ENCODE data around the gene GAS2L2.

DNA sequence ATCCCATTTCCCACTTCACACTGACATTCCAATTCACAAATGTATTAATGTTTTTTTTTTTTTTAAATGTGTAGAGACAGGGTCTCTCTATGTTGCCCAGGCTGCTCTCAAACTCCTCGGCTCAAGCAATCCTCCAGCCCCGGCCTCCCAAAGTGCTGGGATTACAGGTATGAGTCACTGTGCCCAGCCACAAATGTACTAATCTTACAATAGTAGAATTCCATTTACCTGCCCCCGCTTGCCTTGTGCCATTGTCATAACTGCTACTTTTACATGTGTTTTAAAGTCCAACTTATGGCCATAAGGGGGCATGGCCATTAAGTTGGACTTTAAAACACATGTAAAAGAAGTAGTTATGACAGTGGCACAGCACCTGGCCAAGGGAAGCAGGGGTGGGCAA is 37.8 kb upstream of the GAS2L2 start:
- TF ChIP-seq, protein P1, sequence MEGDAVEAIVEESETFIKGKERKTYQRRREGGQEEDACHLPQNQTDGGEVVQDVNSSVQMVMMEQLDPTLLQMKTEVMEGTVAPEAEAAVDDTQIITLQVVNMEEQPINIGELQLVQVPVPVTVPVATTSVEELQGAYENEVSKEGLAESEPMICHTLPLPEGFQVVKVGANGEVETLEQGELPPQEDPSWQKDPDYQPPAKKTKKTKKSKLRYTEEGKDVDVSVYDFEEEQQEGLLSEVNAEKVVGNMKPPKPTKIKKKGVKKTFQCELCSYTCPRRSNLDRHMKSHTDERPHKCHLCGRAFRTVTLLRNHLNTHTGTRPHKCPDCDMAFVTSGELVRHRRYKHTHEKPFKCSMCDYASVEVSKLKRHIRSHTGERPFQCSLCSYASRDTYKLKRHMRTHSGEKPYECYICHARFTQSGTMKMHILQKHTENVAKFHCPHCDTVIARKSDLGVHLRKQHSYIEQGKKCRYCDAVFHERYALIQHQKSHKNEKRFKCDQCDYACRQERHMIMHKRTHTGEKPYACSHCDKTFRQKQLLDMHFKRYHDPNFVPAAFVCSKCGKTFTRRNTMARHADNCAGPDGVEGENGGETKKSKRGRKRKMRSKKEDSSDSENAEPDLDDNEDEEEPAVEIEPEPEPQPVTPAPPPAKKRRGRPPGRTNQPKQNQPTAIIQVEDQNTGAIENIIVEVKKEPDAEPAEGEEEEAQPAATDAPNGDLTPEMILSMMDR (IDR thresholded peaks at IDR 0.05; ENCODE audit: poor library complexity, severe bottlenecking): no peak
- TF ChIP-seq, protein P2, sequence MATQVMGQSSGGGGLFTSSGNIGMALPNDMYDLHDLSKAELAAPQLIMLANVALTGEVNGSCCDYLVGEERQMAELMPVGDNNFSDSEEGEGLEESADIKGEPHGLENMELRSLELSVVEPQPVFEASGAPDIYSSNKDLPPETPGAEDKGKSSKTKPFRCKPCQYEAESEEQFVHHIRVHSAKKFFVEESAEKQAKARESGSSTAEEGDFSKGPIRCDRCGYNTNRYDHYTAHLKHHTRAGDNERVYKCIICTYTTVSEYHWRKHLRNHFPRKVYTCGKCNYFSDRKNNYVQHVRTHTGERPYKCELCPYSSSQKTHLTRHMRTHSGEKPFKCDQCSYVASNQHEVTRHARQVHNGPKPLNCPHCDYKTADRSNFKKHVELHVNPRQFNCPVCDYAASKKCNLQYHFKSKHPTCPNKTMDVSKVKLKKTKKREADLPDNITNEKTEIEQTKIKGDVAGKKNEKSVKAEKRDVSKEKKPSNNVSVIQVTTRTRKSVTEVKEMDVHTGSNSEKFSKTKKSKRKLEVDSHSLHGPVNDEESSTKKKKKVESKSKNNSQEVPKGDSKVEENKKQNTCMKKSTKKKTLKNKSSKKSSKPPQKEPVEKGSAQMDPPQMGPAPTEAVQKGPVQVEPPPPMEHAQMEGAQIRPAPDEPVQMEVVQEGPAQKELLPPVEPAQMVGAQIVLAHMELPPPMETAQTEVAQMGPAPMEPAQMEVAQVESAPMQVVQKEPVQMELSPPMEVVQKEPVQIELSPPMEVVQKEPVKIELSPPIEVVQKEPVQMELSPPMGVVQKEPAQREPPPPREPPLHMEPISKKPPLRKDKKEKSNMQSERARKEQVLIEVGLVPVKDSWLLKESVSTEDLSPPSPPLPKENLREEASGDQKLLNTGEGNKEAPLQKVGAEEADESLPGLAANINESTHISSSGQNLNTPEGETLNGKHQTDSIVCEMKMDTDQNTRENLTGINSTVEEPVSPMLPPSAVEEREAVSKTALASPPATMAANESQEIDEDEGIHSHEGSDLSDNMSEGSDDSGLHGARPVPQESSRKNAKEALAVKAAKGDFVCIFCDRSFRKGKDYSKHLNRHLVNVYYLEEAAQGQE (IDR thresholded peaks at IDR 0.05; ENCODE audit: borderline replicate concordance): no peak
- no peak for TF ChIP-seq TAF1 (IDR thresholded peaks at IDR 0.05; ENCODE audit: low read depth)

Data from neural cell (in vitro differentiated cells).